Measurements from ENCODE around the gene HIVEP3.

The HIVEP3 gene

DNA sequence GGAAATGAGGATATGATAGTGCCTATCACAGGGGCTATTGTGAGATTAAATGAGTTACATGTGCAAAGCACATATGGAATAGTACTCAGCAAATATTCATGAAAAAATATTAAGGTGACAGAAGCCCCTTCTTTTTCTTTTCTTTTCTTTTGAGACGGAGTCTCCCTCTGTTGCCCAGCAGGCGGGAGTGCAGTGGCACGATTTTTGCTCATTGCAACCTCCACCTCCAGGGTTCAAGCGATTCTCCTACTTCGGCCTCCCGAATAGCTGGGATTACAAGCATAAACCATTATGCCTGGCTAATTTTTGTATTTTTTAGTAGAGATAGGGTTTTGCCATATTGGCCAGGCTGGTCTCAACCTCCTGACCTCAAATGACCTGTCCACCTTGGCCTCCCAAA lies 139.4 kb downstream of the HIVEP3 start:
- TF ChIP-seq CTCF (IDR thresholded peaks at IDR 0.05; ENCODE audit: low read depth, low read length, missing control alignments), result peak; percentile 23
- no peak overlapping the region for H3K4me3 ChIP-seq (ENCODE audit: low read depth, low read length)
- no peak for DNase-seq (ENCODE audit: low read depth)

- no peak overlapping the region for H3K4me3 ChIP-seq (ENCODE audit: low read depth, low read length)
- DNase-seq (ENCODE audit: low read depth), result no peak
- TF ChIP-seq CTCF (IDR thresholded peaks at IDR 0.05; ENCODE audit: low read depth, low read length, missing control alignments), result no peak
Observed at GRCh38 chr1:41777695-41778094, 141.0 kb downstream of the HIVEP3 start.

- TF ChIP-seq CTCF (IDR thresholded peaks at IDR 0.05; ENCODE audit: low read depth, low read length, missing control alignments), result no peak
- no peak for DNase-seq (ENCODE audit: low read depth)
Observed at GRCh38 chr1:41776891-41777441, 141.8 kb downstream of the HIVEP3 start.

DNA sequence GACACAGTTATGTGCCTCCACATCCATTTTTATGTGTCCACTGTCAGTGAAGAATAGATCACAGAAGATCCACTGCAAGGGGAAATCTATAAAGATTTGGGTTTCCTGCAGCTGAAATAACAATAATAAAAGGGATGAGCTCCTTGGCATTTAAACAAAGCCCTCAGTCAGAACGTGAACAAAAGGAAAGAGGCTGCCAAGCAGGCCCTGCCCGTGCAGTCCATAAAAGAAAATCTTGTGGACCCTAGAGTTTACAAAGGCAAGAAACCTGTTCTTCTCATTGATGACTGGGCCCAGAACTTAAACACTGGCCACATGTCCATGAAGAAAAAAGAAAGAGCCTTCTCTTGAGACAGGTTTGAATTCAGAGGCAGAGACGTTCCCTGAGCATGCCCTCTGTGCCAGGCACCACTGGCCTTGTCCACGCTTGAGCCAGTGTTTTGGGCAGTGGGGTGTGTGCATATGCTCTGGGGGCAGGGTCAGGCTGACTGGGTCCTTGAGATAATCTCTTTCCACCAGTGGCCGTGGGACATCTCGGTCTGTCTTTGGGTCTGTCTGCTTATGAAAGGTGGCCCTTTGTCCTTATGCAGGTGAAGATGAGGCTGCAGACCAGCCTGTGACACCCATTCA lies 142.7 kb downstream of the HIVEP3 start:
- no peak for DNase-seq (ENCODE audit: low read depth)
- no peak for TF ChIP-seq CTCF (IDR thresholded peaks at IDR 0.05; ENCODE audit: low read depth, low read length, missing control alignments)
- no peak overlapping the region for H3K4me3 ChIP-seq (ENCODE audit: low read depth, low read length)

More at GRCh38 chr1:41776891-41777441, 141.8 kb downstream of the HIVEP3 start:
- H3K4me3 ChIP-seq (ENCODE audit: low read depth, low read length), result no peak overlapping the region

GRCh38 chr1:41774471-41774990 lies 144.2 kb downstream of the HIVEP3 start:
- TF ChIP-seq CTCF (IDR thresholded peaks at IDR 0.05; ENCODE audit: low read depth, low read length, missing control alignments), result no peak
- no peak overlapping the region for H3K4me3 ChIP-seq (ENCODE audit: low read depth, low read length)
- no peak for DNase-seq (ENCODE audit: low read depth)

DNA sequence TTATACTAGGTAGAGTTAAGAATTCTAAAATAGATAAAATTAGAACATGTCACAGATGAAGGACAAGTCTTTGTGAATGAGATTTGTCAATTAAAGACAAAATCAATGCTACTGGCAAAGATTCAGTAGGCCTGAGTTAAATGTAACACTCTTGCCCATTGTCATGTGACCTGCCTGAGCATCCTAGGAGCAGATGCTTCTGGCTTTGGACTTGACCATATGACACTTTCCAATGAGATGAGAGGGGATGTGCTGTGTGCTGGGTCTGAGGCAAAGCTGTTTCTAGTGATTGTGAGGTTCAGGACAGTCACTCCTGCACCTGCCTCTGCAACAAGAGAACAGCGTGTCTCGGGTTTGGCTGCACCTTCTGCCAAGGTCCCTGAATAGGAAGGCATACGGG lies 144.9 kb downstream of the HIVEP3 start:
- TF ChIP-seq CTCF (IDR thresholded peaks at IDR 0.05; ENCODE audit: low read depth, low read length, missing control alignments), result no peak
- no peak overlapping the region for H3K4me3 ChIP-seq (ENCODE audit: low read depth, low read length)
- DNase-seq (ENCODE audit: low read depth), result no peak

- no peak overlapping the region for H3K4me3 ChIP-seq (ENCODE audit: low read depth, low read length)
- no peak for DNase-seq (ENCODE audit: low read depth)
- TF ChIP-seq CTCF (IDR thresholded peaks at IDR 0.05; ENCODE audit: low read depth, low read length, missing control alignments), result no peak
Observed at GRCh38 chr1:41773144-41773591, 145.6 kb downstream of the HIVEP3 start.

All from GM12864 (cell line).